ENCODE measurements around the gene AHNAK2. TPM values are rescaled to one million over a fixed set of nuclear protein-coding genes. Genes with fewer than 3 reads are reported as not detected.

AHNAK2 gene
- total and polyA plus RNA-seq, 2 donors (not counting 1 experiment from before 2014, with no cell fraction given): not detected

DNA sequence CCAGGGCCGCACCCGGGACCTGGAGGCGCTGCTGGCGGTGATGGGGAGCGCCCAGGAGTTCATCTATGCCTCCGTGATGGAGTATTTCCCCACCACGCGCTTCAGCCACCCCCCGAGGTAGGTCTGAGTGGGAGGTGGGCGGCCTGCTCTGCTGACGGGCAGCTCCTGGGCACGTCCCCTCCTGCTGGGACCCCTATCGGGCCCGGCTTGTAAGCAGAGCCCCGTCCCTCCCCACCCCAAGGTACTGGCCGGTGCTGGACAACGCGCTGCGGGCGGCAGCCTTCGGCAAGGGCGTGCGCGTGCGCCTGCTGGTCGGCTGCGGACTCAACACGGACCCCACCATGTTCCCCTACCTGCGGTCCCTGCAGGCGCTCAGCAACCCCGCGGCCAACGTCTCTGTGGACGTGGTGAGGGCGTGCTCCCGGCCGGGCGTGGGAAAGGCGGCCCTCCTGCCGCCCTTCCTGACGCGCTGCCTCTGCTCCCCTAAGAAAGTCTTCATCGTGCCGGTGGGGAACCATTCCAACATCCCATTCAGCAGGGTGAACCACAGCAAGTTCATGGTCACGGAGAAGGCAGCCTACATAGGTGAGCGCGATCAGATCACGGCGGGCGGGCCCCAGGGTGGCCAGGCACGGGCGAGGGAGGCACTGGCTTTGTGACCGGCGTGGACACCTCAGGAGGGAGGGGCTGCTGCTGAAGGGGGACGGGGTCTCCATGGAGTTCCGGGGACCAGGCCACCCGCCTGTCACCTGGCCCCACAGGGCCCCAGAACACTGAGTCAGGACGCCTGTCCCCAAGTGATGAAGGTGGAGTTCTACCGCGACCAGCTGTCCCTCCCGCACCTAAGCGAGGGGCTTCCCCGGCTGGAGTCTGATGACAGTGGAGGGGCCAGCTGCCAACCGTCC is 46.2 kb downstream of the AHNAK2 start:
- H3K4me2 ChIP-seq (replicated peaks; ENCODE audit: low read depth, low read length, poor library complexity, severe bottlenecking): peak overlapping the region; percentile 81

More for the DNA sequence above, 46.2 kb downstream of the AHNAK2 start:
- 96% methylated on average over 59 of the region's 64 CpGs for WGBS (ENCODE audit: insufficient coverage)
- Histone ChIP-seq H3K4me3 (ENCODE audit: control extremely low read depth in 1 of 5, extremely low read depth in 1 of 5, insufficient read depth in 1 of 5, low read depth in 2 of 5, low read length in 4 of 5) (no peak overlapping the region), H2AFZ (ENCODE audit: insufficient read depth, low read depth, low read length, poor library complexity, severe bottlenecking) (no peak overlapping the region), H3K36me3 (replicated peaks in 1 of 2; ENCODE audit: control extremely low read depth in 1 of 2, control insufficient read depth in 1 of 2, extremely low read depth in 1 of 2, insufficient read depth in 2 of 2, low read length in 1 of 2) (peaks cover 0 to 35% of the 10 kb centered on the region in 2 experiments), H3K9ac (ENCODE audit: low read length) (no peak overlapping the region), H3K4me1 (ENCODE audit: control insufficient read depth in 2 of 2, insufficient read depth in 2 of 2, low read length in 2 of 2) (peaks cover 11 to 30% of the 10 kb centered on the region in 2 donors), H3K9me3 (ENCODE audit: control extremely low read depth in 1 of 3, control insufficient read depth in 2 of 3, insufficient read depth in 1 of 3, low read length in 2 of 3) (no peaks in the 10 kb centered on the region), H3K27ac (ENCODE audit: low read length in 2 of 2) (no peak overlapping the region), H3K79me2 (ENCODE audit: control insufficient read depth, insufficient read depth, low read length) (peaks cover 19% of the 10 kb centered on the region), H3K27me3 (replicated peaks in 1 of 4; ENCODE audit: control extremely low read depth in 1 of 4, control insufficient read depth in 3 of 4, insufficient read depth in 4 of 4, low read length in 3 of 4) (peaks cover 0 to 7% (median 2%) of the 10 kb centered on the region in 4 experiments), H4K20me1 (ENCODE audit: control insufficient read depth, insufficient read depth, low read length, poor library complexity, severe bottlenecking) (peaks cover 30% of the 10 kb centered on the region)
- CTCF ChIA-PET: interaction anchor here (1.2 to 5.6 kb wide), 5 partner anchors 10 to 114 kb away, joined by 3 to 34 read pairs (median 5); no protein-coding TSS in a partner anchor
- peak overlapping the region; percentile 46 for H3K27ac Mint-ChIP-seq
- intact Hi-C loops (cut with micrococcal nuclease): loop anchor here (2.0 kb wide), 1 partner anchor 53 kb away; the partner anchor contains the start of gene CLBA1
- peaks cover 27% of the 10 kb centered on the region for H3K4me1 Mint-ChIP-seq
- DNase-seq (peak; percentile 35), ATAC-seq (ENCODE audit: low read depth) (no peak)
- peak overlapping the region; percentile 63 for H3K4me3 Mint-ChIP-seq
- H3K27me3 Mint-ChIP-seq: peaks cover 4% of the 10 kb centered on the region
- H3K9me3 Mint-ChIP-seq (ENCODE audit: insufficient read depth): no peaks in the 10 kb centered on the region
- POLR2A ChIA-PET: no interaction called here
- TF ChIP-seq, protein P1, sequence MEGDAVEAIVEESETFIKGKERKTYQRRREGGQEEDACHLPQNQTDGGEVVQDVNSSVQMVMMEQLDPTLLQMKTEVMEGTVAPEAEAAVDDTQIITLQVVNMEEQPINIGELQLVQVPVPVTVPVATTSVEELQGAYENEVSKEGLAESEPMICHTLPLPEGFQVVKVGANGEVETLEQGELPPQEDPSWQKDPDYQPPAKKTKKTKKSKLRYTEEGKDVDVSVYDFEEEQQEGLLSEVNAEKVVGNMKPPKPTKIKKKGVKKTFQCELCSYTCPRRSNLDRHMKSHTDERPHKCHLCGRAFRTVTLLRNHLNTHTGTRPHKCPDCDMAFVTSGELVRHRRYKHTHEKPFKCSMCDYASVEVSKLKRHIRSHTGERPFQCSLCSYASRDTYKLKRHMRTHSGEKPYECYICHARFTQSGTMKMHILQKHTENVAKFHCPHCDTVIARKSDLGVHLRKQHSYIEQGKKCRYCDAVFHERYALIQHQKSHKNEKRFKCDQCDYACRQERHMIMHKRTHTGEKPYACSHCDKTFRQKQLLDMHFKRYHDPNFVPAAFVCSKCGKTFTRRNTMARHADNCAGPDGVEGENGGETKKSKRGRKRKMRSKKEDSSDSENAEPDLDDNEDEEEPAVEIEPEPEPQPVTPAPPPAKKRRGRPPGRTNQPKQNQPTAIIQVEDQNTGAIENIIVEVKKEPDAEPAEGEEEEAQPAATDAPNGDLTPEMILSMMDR (IDR thresholded peaks at IDR 0.05): no peak
- no peak for TF ChIP-seq EZH2 (IDR thresholded peaks at IDR 0.05; ENCODE audit: borderline replicate concordance, insufficient read depth, low read depth, low read length, poor library complexity, severe bottlenecking)
